H1 (cell line): ENCODE data around the gene LITAF. TPM values are rescaled to one million over a fixed set of nuclear protein-coding genes. Genes with fewer than 3 reads are reported as not detected.

Experiments used
- BACH1 ChIP-seq: IDR thresholded peaks from 2 replicates; pipeline ENCODE4 v1.6.1; 2012; ENCODE audit warnings: low read length, improper control_type of control experiment
- SAP30 ChIP-seq: fragments of 300-600 bp; sonication (generic); IDR thresholded peaks from 2 replicates; pipeline ENCODE4 v1.7.1; 2012; ENCODE audit warnings: low read length, moderate library complexity, mild to moderate bottlenecking, inconsistent platforms; ENCODE audit not compliant: insufficient read depth, insufficient replicate concordance
- polyA plus RNA-seq, 7 experiments: library from polyadenylated mRNA; depleted of rRNA in 3 of 7; stranded (reverse) in 5 of 7; unstranded in 2 of 7; fragments of >200 nt in 5 of 7; fragments of 200-250 nt in 2 of 7; gene quantifications; 1 replicate in 5 of 7; 2 replicates in 1 of 7; 4 replicates in 1 of 7; pipeline versions ENCODE4 v1.2.1 to v1.2.3, GENCODE V29; 2011 to 2013; ENCODE audit warnings: missing spikeins in 2 of 7, mixed read lengths in 2 of 7
- total RNA-seq: library from RNA; stranded (reverse); fragmentation: NEBNext Ultra II Directional; extraction: Animal tissue kit (Norgen Biotek cat#: 25700); gene quantifications from 2 replicates; pipeline ENCODE4 v1.2.1, GENCODE V29; 2021
- TF ChIP-seq, protein P1 (sequence below): fragments of 300-600 bp; sonication (generic); IDR thresholded peaks from 2 replicates; pipeline ENCODE4 v1.7.1; 2012; ENCODE audit warnings: low read length, moderate library complexity, mild to moderate bottlenecking, inconsistent platforms; ENCODE audit not compliant: insufficient replicate concordance

Gene LITAF
- total and polyA plus RNA-seq, 2 of the 8 experiments (the other 6 are each of a cell fraction or from before 2014, with no cell fraction given) = 165 to 205 TPM

DNA sequence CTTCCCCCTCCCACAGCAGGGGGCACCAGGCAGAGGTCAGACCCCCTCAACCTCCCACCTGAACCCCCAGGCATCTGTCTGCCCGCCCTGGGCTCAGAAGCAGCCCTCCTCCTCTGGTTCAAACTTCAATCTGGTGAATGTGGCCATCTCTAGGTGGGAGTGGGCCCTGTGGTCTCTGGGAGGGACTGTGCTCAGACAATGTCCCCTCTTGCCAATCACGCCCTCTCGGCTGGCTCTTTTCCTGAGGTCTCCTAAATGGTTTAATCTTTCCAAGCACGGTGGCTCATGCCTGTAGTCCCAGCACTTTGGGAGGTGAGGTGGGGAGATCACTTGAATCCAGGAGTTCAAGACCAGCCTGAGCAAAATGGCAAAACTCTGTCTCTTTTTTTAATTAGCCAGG, 15.2 kb downstream of the LITAF start (continued):
- TF ChIP-seq, protein P1, sequence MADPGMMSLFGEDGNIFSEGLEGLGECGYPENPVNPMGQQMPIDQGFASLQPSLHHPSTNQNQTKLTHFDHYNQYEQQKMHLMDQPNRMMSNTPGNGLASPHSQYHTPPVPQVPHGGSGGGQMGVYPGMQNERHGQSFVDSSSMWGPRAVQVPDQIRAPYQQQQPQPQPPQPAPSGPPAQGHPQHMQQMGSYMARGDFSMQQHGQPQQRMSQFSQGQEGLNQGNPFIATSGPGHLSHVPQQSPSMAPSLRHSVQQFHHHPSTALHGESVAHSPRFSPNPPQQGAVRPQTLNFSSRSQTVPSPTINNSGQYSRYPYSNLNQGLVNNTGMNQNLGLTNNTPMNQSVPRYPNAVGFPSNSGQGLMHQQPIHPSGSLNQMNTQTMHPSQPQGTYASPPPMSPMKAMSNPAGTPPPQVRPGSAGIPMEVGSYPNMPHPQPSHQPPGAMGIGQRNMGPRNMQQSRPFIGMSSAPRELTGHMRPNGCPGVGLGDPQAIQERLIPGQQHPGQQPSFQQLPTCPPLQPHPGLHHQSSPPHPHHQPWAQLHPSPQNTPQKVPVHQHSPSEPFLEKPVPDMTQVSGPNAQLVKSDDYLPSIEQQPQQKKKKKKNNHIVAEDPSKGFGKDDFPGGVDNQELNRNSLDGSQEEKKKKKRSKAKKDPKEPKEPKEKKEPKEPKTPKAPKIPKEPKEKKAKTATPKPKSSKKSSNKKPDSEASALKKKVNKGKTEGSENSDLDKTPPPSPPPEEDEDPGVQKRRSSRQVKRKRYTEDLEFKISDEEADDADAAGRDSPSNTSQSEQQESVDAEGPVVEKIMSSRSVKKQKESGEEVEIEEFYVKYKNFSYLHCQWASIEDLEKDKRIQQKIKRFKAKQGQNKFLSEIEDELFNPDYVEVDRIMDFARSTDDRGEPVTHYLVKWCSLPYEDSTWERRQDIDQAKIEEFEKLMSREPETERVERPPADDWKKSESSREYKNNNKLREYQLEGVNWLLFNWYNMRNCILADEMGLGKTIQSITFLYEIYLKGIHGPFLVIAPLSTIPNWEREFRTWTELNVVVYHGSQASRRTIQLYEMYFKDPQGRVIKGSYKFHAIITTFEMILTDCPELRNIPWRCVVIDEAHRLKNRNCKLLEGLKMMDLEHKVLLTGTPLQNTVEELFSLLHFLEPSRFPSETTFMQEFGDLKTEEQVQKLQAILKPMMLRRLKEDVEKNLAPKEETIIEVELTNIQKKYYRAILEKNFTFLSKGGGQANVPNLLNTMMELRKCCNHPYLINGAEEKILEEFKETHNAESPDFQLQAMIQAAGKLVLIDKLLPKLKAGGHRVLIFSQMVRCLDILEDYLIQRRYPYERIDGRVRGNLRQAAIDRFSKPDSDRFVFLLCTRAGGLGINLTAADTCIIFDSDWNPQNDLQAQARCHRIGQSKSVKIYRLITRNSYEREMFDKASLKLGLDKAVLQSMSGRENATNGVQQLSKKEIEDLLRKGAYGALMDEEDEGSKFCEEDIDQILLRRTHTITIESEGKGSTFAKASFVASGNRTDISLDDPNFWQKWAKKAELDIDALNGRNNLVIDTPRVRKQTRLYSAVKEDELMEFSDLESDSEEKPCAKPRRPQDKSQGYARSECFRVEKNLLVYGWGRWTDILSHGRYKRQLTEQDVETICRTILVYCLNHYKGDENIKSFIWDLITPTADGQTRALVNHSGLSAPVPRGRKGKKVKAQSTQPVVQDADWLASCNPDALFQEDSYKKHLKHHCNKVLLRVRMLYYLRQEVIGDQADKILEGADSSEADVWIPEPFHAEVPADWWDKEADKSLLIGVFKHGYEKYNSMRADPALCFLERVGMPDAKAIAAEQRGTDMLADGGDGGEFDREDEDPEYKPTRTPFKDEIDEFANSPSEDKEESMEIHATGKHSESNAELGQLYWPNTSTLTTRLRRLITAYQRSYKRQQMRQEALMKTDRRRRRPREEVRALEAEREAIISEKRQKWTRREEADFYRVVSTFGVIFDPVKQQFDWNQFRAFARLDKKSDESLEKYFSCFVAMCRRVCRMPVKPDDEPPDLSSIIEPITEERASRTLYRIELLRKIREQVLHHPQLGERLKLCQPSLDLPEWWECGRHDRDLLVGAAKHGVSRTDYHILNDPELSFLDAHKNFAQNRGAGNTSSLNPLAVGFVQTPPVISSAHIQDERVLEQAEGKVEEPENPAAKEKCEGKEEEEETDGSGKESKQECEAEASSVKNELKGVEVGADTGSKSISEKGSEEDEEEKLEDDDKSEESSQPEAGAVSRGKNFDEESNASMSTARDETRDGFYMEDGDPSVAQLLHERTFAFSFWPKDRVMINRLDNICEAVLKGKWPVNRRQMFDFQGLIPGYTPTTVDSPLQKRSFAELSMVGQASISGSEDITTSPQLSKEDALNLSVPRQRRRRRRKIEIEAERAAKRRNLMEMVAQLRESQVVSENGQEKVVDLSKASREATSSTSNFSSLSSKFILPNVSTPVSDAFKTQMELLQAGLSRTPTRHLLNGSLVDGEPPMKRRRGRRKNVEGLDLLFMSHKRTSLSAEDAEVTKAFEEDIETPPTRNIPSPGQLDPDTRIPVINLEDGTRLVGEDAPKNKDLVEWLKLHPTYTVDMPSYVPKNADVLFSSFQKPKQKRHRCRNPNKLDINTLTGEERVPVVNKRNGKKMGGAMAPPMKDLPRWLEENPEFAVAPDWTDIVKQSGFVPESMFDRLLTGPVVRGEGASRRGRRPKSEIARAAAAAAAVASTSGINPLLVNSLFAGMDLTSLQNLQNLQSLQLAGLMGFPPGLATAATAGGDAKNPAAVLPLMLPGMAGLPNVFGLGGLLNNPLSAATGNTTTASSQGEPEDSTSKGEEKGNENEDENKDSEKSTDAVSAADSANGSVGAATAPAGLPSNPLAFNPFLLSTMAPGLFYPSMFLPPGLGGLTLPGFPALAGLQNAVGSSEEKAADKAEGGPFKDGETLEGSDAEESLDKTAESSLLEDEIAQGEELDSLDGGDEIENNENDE = no peak
- TF ChIP-seq BACH1 (no peak), SAP30 (no peak)
